Gastrocnemius medialis (tissue), 4 donors: ENCODE data around the gene EXD3. TPM values are rescaled to one million over a fixed set of nuclear protein-coding genes. Genes with fewer than 3 reads are reported as not detected.
"Not testable (repeated sequence)": the region's sequence is repeated elsewhere in the genome, so short reads cannot be mapped to it uniquely, and the experiment has no call there.

Experiments used
- ATAC-seq, 2 donors: fragments of 150-250 bp; one replicate each; pipeline ENCODE4 v1.9.1; 2016
- DNase-seq, 2 donors: peaks; one replicate each; pipeline ENCODE4 v3.0.0-alpha.2; 2019
- H3K27ac ChIP-seq, 4 donors: fragments of 200-600 bp; sonication (generic); 1 replicate in 1 of 4; 2 replicates in 3 of 4; pipeline ENCODE4 v1.5.1; 2016 to 2018; ENCODE audit warnings: mild to moderate bottlenecking in 2 of 4, moderate library complexity in 1 of 4
- H3K27me3 ChIP-seq, 3 donors: fragments of 200-600 bp; sonication (generic) in 2 of 3; 1 replicate in 1 of 3; 2 replicates in 2 of 3; pipeline versions ENCODE4 v1.5.1 to v1.6.0; 2016 to 2019; ENCODE audit warnings: mild to moderate bottlenecking in 1 of 3, moderate library complexity in 1 of 3
- H3K36me3 ChIP-seq, 2 donors: fragments of 200-600 bp; sonication (generic) in 1 of 2; one replicate each; pipeline ENCODE4 v1.5.1; 2017 to 2018
- H3K4me1 ChIP-seq, 2 donors: fragments of 200-600 bp; sonication (generic) in 1 of 2; one replicate each; pipeline ENCODE4 v1.5.1; 2016 to 2017; ENCODE audit warnings: mild to moderate bottlenecking in 2 of 2
- H3K4me3 ChIP-seq, 4 donors: fragments of 200-600 bp; sonication (generic) in 3 of 4; 1 replicate in 1 of 4; 2 replicates in 3 of 4; pipeline ENCODE4 v1.5.1; 2016 to 2019; ENCODE audit warnings: mild to moderate bottlenecking in 2 of 4
- H3K9me3 ChIP-seq, 3 donors: fragments of 200-600 bp; sonication (generic) in 2 of 3; 1 replicate in 1 of 3; 2 replicates in 2 of 3; pipeline ENCODE4 v1.5.1; 2016 to 2019
- POLR2A ChIP-seq, 2 donors: fragments of 450-650 bp; IDR thresholded peaks; one replicate each; pipeline ENCODE4 v1.6.1; 2017; ENCODE audit warnings: antibody characterized with exemption in 2 of 2, mild to moderate bottlenecking in 2 of 2, moderate library complexity in 2 of 2
- in situ Hi-C, 4 donors: fragments of 200-750 bp; cut with MboI; loops; one replicate each; pipeline versions ENCODE4 v1.15.0 to v1.8.0; 2017; ENCODE audit warnings: low sequenced_read_pairs in 4 of 4
- intact Hi-C: fragments of 100-400 bp; cut with DNase I; formaldehyde crosslinking; loops from one replicate; pipeline ENCODE4 v1.15.1; 2023; ENCODE audit warnings: low total_unique reads
- total RNA-seq, 4 donors: library from RNA; depleted of rRNA; stranded (reverse); fragments of >200 nt; gene quantifications; one replicate each; pipeline versions ENCODE4 v1.1.0 to v1.2.3, GENCODE V29; 2016
- TF ChIP-seq, protein P1 (sequence below), 5 experiments: fragments of 450-650 bp in 3 of 5; fragments of 200-600 bp in 2 of 5; sonication (generic) in 2 of 5; IDR thresholded peaks in 4 of 5; conservative IDR thresholded peaks in 1 of 5; 1 replicate in 4 of 5; 2 replicates in 1 of 5; pipeline ENCODE4 v1.5.1; 2016 to 2019; ENCODE audit warnings: antibody characterized with exemption in 5 of 5, mild to moderate bottlenecking in 3 of 5, moderate library complexity in 3 of 5

Gene EXD3
- total RNA-seq, 4 donors from 2014 or later, result 4.8 to 12.5 (median 6.4) TPM

DNA sequence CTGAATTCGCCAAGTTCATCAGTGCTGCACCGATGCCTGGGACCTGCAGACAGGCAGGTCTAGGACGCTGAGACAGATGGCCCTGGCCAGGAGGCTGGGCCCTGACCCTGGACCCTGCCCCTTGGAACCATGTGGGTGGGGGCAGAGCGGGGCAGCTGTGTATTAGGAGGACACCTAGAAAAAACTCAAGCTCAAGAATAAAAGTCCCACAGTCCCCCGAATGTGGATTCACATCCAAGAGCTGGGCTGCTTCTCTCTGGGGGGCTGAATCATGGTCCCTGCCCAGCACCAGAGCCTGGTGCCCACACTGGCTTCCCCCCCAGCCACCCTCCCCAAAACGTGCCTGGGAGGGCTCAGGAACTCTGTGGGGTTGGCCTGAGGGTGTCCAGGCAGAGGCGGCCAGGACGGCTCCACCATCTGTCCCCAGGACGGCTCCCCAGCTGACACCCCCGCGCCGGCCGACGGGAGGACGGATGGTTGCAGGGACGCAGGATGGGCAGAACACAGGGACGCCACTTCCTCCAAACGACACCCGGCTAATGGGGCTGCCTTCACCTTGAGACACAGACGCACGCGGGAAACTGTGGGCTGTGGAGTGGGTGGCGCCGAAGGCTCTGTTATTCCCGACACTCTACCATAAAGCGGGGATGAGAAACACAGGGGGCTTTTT is 34.9 kb downstream of the EXD3 start:
- intact Hi-C loops, result no loop called here

DNA sequence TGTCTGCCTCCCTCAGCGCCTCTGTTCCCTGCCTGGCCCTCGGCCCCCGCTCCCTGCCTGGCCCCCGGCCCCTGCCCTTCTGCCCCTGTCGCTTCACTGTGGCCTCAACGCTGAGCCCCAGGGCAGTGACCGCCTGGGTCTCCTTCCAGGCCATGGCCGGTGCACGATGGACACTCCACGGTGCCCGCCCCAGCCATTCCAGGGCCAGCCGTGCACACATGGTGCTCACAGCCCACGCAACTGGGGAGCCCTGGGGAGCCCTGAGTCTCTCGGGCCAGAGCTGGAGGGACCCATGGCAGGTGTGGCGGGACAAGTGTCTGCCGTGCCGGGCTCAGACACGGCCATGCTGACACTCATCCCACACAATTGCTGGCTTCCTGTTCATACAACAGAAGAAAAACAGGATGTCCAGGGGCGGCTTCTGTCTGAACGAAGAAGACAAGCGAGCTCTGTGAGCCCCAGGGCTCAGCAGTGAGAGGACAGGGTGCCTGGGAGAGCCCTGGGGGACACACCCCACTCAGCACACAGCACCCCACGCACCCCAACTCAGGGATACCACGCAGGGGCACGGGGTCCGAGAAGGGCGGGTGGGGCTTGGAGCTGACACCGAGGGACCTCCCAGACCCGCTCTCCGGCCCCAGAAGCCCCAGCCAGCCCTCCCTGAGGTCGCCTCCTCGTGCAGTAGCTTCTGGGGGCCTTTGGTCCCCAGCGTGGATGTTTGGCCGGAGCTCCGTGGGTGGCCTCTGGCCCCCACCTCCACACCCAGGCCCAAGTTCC is 35.7 kb downstream of the EXD3 start:
- ATAC-seq (no peak), DNase-seq (no peak)
- H3K4me1 ChIP-seq, result peaks cover 5% of the 10 kb centered on the region in 2 donors
- TF ChIP-seq POLR2A (IDR thresholded peaks at IDR 0.05), result no peak
- TF ChIP-seq, protein P1, sequence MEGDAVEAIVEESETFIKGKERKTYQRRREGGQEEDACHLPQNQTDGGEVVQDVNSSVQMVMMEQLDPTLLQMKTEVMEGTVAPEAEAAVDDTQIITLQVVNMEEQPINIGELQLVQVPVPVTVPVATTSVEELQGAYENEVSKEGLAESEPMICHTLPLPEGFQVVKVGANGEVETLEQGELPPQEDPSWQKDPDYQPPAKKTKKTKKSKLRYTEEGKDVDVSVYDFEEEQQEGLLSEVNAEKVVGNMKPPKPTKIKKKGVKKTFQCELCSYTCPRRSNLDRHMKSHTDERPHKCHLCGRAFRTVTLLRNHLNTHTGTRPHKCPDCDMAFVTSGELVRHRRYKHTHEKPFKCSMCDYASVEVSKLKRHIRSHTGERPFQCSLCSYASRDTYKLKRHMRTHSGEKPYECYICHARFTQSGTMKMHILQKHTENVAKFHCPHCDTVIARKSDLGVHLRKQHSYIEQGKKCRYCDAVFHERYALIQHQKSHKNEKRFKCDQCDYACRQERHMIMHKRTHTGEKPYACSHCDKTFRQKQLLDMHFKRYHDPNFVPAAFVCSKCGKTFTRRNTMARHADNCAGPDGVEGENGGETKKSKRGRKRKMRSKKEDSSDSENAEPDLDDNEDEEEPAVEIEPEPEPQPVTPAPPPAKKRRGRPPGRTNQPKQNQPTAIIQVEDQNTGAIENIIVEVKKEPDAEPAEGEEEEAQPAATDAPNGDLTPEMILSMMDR (IDR thresholded peaks at IDR 0.05 in 4 of 5, conservative IDR thresholded peaks at IDR 0.05 in 1 of 5), result no peak
- in situ Hi-C loops, result no loop called here
- peak overlapping the region; percentile 48 to 72 (median 62) for H3K27ac ChIP-seq
- H3K4me3 ChIP-seq, result no peak overlapping the region
- no peaks in the 10 kb centered on the region for H3K36me3 ChIP-seq
- intact Hi-C loops, result no loop called here
- no peaks in the 10 kb centered on the region for H3K9me3 ChIP-seq
- no peaks in the 10 kb centered on the region for H3K27me3 ChIP-seq

More for the DNA sequence above, 34.9 kb downstream of the EXD3 start:
- TF ChIP-seq POLR2A (IDR thresholded peaks at IDR 0.05), result no peak
- TF ChIP-seq, protein P1 (IDR thresholded peaks at IDR 0.05 in 4 of 5, conservative IDR thresholded peaks at IDR 0.05 in 1 of 5), result no peak
- in situ Hi-C loops, result no loop called here
- H3K4me3 ChIP-seq, result no peak overlapping the region
- no peaks in the 10 kb centered on the region for H3K9me3 ChIP-seq
- peaks cover 5% of the 10 kb centered on the region in 2 donors for H3K4me1 ChIP-seq
- no peak for DNase-seq
- H3K27ac ChIP-seq, result peak overlapping the region; percentile 48 to 72 (median 62)
- no peaks in the 10 kb centered on the region for H3K27me3 ChIP-seq
- ATAC-seq, result no peak
- H3K36me3 ChIP-seq, result no peaks in the 10 kb centered on the region

DNA sequence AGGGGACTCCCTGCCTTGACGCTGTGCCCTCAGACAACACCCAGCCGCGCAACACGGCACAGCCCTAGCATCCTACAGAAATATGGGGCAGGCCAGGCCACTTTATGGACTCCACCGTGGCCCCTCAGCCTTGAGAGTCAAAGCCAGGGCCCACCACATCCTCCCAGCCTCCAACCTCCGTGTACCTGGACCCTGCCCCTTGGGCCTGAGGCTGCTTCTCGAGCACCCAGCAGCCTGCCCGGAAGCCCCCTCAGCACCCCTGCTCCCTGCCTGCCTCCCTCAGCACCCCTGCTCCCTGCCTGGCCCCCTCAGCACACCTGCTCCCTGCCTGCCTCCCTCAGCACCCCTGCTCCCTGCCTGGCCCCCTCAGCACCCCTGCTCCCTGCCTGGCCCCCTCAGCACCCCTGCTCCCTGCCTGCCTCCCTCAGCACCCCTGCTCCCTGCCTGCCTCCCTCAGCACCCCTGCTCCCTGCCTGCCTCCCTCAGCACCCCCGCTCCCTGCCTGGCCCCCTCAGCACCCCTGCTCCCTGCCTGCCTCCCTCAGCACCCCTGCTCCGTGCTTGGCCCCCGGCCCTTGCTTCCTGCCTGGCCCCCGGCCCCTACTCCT is 36.4 kb downstream of the EXD3 start:
- H3K4me3 ChIP-seq, DNase-seq, H3K27me3 ChIP-seq, H3K36me3 ChIP-seq, in situ Hi-C loops, intact Hi-C loops, H3K9me3 ChIP-seq, ATAC-seq, H3K4me1 ChIP-seq: not testable (repeated sequence)
- peak overlapping the region in 3 of 4 donors; percentile 56 to 72 (median 68) for H3K27ac ChIP-seq

DNA sequence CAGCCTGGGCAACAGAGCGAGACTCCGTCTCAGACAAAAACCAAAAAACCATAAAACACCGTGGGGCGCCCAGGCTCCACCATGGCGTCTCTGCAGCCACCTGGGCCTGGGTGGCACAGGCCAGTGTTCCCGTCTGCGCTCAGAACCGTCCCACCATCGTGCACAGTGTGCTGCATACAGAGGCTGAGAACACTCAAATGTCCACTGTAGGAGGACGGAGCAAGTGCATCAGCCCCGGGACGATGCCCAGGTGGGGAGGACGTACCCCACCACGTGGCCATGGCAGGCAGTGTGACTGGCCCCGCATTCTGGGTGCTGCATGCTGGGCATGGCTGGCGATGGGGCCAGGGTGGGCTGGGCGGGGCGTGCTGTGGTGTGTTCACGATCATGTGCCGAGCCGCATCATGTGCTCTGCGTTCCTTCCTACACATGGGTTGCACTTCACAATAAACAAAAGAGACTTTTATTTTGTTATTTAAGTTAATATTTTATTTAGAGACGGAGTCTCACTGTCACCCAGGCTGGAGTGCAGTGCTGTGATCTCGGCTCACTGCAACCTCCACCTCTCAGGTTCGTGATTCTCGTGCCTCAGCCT is 37.8 kb downstream of the EXD3 start:
- H3K27ac ChIP-seq, result no peak overlapping the region
- no peaks in the 10 kb centered on the region for H3K9me3 ChIP-seq
- in situ Hi-C loops, result no loop called here
- H3K4me1 ChIP-seq, result no peaks in the 10 kb centered on the region
- no peak for DNase-seq
- no peaks in the 10 kb centered on the region for H3K36me3 ChIP-seq
- ATAC-seq, result no peak
- intact Hi-C loops, result no loop called here
- TF ChIP-seq POLR2A (IDR thresholded peaks at IDR 0.05), result no peak
- TF ChIP-seq, protein P1 (IDR thresholded peaks at IDR 0.05 in 4 of 5, conservative IDR thresholded peaks at IDR 0.05 in 1 of 5), result no peak
- H3K4me3 ChIP-seq, result no peak overlapping the region
- H3K27me3 ChIP-seq, result no peaks in the 10 kb centered on the region
